Measurements from ENCODE around the gene DDTL. TPM values are rescaled to one million over a fixed set of nuclear protein-coding genes. Genes with fewer than 3 reads are reported as not detected.

DDTL gene
- total RNA-seq, 1 donor from 2014 or later, result 3.6 TPM

GRCh38 chr22:24006207-24006913 lies 39.7 kb downstream of the DDTL start:
- DNase-seq (ENCODE audit: low spot score), result no peak

GRCh38 chr22:24006914-24007214 lies 40.2 kb downstream of the DDTL start:
- DNase-seq (ENCODE audit: low spot score), result no peak

- DNase-seq (ENCODE audit: low spot score), result no peak
These were observed 40.7 kb downstream of the DDTL start for GRCh38 chr22:24007253-24008021.

- no peak for DNase-seq (ENCODE audit: low spot score)
These were observed 41.3 kb downstream of the DDTL start for GRCh38 chr22:24008022-24008283.

GRCh38 chr22:24008381-24009226 lies 41.9 kb downstream of the DDTL start:
- no peak for DNase-seq (ENCODE audit: low spot score)

- DNase-seq (ENCODE audit: low spot score), result no peak
These were observed 42.7 kb downstream of the DDTL start for GRCh38 chr22:24009227-24010017.

GRCh38 chr22:24010018-24010391 lies 43.3 kb downstream of the DDTL start:
- DNase-seq (ENCODE audit: low spot score), result no peak

- DNase-seq (ENCODE audit: low spot score), result no peak
These were observed 45.0 kb downstream of the DDTL start for GRCh38 chr22:24011735-24012068.

GRCh38 chr22:24016156-24016555 lies 49.5 kb downstream of the DDTL start:
- no peak for DNase-seq (ENCODE audit: low spot score)

- DNase-seq (ENCODE audit: low spot score), result no peak
These were observed 54.6 kb downstream of the DDTL start for GRCh38 chr22:24021304-24021703.

Other genes starting within 250 kb of the DDTL start
- gene ZNF70, start 215.8 kb upstream of the DDTL start, total RNA-seq (ENCODE audit: insufficient read depth, low replicate concordance), result 5.3 TPM
- not detected for gene VPREB3, start 212.5 kb upstream of the DDTL start, total RNA-seq (ENCODE audit: insufficient read depth, low replicate concordance)
- gene C22orf15, start 203.9 kb upstream of the DDTL start, total RNA-seq (ENCODE audit: insufficient read depth, low replicate concordance), result not detected
- not detected for gene CHCHD10, start 198.9 kb upstream of the DDTL start, total RNA-seq (ENCODE audit: insufficient read depth, low replicate concordance)
- gene MMP11, start 194.0 kb upstream of the DDTL start, total RNA-seq (ENCODE audit: insufficient read depth, low replicate concordance), result 13.7 TPM
- gene SMARCB1, start 179.9 kb upstream of the DDTL start, total RNA-seq (ENCODE audit: insufficient read depth, low replicate concordance), result 8.9 TPM
- gene DERL3, start 127.9 kb upstream of the DDTL start, total RNA-seq (ENCODE audit: insufficient read depth, low replicate concordance), result not detected
- 6.7 TPM for gene SLC2A11, start 109.0 kb upstream of the DDTL start, total RNA-seq (ENCODE audit: insufficient read depth, low replicate concordance)
- 202 TPM for gene MIF, start 72.5 kb upstream of the DDTL start, total RNA-seq (ENCODE audit: insufficient read depth, low replicate concordance)
- 7.2 TPM for gene GSTT2B, start 5.7 kb upstream of the DDTL start, total RNA-seq (ENCODE audit: insufficient read depth, low replicate concordance)
- 21.4 TPM for gene DDT, start 7.6 kb downstream of the DDTL start, total RNA-seq (ENCODE audit: insufficient read depth, low replicate concordance)
- gene GSTT2, start 13.2 kb downstream of the DDTL start, total RNA-seq (ENCODE audit: insufficient read depth, low replicate concordance), result not detected
- not detected for gene GSTT4, start 38.6 kb downstream of the DDTL start, total RNA-seq (ENCODE audit: insufficient read depth, low replicate concordance)
- 65.0 TPM for gene CABIN1, start 44.4 kb downstream of the DDTL start, total RNA-seq (ENCODE audit: insufficient read depth, low replicate concordance)
- gene SUSD2, start 214.6 kb downstream of the DDTL start, total RNA-seq (ENCODE audit: insufficient read depth, low replicate concordance), result 12.3 TPM

Measured in umbilical cord (tissue), 2 donors.